ENCODE measurements around the gene PPP1R12B.
"Not testable (repeated sequence)": the region's sequence is repeated elsewhere in the genome, so short reads cannot be mapped to it uniquely, and the experiment has no call there.

Gene PPP1R12B

GRCh38 chr1:202620036-202620435, 271.5 kb downstream of the PPP1R12B start:
- not testable (repeated sequence) for DNase-seq

- DNase-seq, result no peak
Observed at GRCh38 chr1:202621446-202621845, 272.9 kb downstream of the PPP1R12B start.

- no peak for DNase-seq
Observed at GRCh38 chr1:202622388-202622787, 273.9 kb downstream of the PPP1R12B start.

- DNase-seq, result no peak
Observed at GRCh38 chr1:202623075-202623474, 274.6 kb downstream of the PPP1R12B start.

- DNase-seq, result not testable (repeated sequence)
Observed at GRCh38 chr1:202623476-202623875, 275.0 kb downstream of the PPP1R12B start.

GRCh38 chr1:202624088-202624780, 275.7 kb downstream of the PPP1R12B start:
- DNase-seq, result no peak

- no peak for DNase-seq
Observed at GRCh38 chr1:202624781-202625108, 276.2 kb downstream of the PPP1R12B start.

GRCh38 chr1:202625416-202626360, 277.2 kb downstream of the PPP1R12B start:
- peak; percentile 14 for DNase-seq

GRCh38 chr1:202627036-202627435, 278.5 kb downstream of the PPP1R12B start:
- DNase-seq, result not testable (repeated sequence)

GRCh38 chr1:202627841-202628565, 279.5 kb downstream of the PPP1R12B start:
- no peak for DNase-seq

- DNase-seq, result no peak
Observed at GRCh38 chr1:202628646-202629215, 280.2 kb downstream of the PPP1R12B start.

GRCh38 chr1:202629257-202629811, 280.8 kb downstream of the PPP1R12B start:
- not testable (repeated sequence) for DNase-seq

- not testable (repeated sequence) for DNase-seq
Observed at GRCh38 chr1:202630096-202630495, 281.6 kb downstream of the PPP1R12B start.

- no peak for DNase-seq
Observed at GRCh38 chr1:202630541-202630940, 282.0 kb downstream of the PPP1R12B start.

- no peak for DNase-seq
Observed at GRCh38 chr1:202631076-202631923, 282.8 kb downstream of the PPP1R12B start.

- no peak for DNase-seq
Observed at GRCh38 chr1:202632241-202632640, 283.7 kb downstream of the PPP1R12B start.

- DNase-seq, result not testable (repeated sequence)
Observed at GRCh38 chr1:202636171-202636570, 287.7 kb downstream of the PPP1R12B start.

- not testable (repeated sequence) for DNase-seq
Observed at GRCh38 chr1:202637321-202638018, 289.0 kb downstream of the PPP1R12B start.

GRCh38 chr1:202638019-202638700, 289.7 kb downstream of the PPP1R12B start:
- DNase-seq, result no peak

- DNase-seq, result not testable (repeated sequence)
Observed at GRCh38 chr1:202638701-202639305, 290.3 kb downstream of the PPP1R12B start.

Measured in NCI-H526 treated with DMSO at 0.1 percent for 48 hours (cell line).